HCT116 (cell line): Measurements from ENCODE around the gene CYP2A13.

Source experiments
- CEBPB ChIP-seq: IDR thresholded peaks from 2 replicates; pipeline ENCODE4 v1.6.1; 2012; ENCODE audit warnings: low read depth
- CTCF ChIP-seq, 3 experiments: fragments of 200-600 bp in 1 of 3; sonication (generic) in 1 of 3; IDR thresholded peaks in 2 of 3; conservative IDR thresholded peaks in 1 of 3; 2 replicates each; pipeline ENCODE4 v1.5.1; 2012 to 2017; ENCODE audit warnings: low read depth in 2 of 3, low read length in 2 of 3, antibody characterized with exemption in 1 of 3, borderline replicate concordance in 1 of 3, control low read depth in 1 of 3, mild to moderate bottlenecking in 1 of 3, mixed read lengths in 1 of 3, mixed run types in 1 of 3, moderate library complexity in 1 of 3; ENCODE audit not compliant: insufficient read depth in 1 of 3
- EGR1 ChIP-seq: IDR thresholded peaks from 2 replicates; pipeline ENCODE4 v1.6.1; 2012; ENCODE audit warnings: low read depth
- EZH2 ChIP-seq: fragments of 200-600 bp; sonication (generic); IDR thresholded peaks from 2 replicates; pipeline ENCODE4 v1.6.1; 2017; ENCODE audit warnings: antibody characterized with exemption, mixed run types
- EZH2phosphoT487 ChIP-seq: fragments of 200-600 bp; IDR thresholded peaks from 2 replicates; pipeline ENCODE4 v1.6.1; 2018; ENCODE audit warnings: antibody characterized with exemption, borderline replicate concordance
- FOSL1 ChIP-seq: IDR thresholded peaks from 2 replicates; pipeline ENCODE4 v1.6.1; 2012; ENCODE audit warnings: low read depth
- JUND ChIP-seq: IDR thresholded peaks from 2 replicates; pipeline ENCODE4 v1.6.1; 2012
- MAX ChIP-seq: IDR thresholded peaks from 2 replicates; pipeline ENCODE4 v1.6.1; 2012
- POLR2A ChIP-seq: IDR thresholded peaks from 2 replicates; pipeline ENCODE4 v1.7.0; 2011; ENCODE audit warnings: borderline replicate concordance; ENCODE audit not compliant: insufficient read depth, insufficient read length; ENCODE audit errors: extremely low read depth
- RAD21 ChIP-seq: IDR thresholded peaks from 2 replicates; pipeline ENCODE4 v1.6.1; 2012; ENCODE audit warnings: low read depth, mild to moderate bottlenecking
- REST ChIP-seq: IDR thresholded peaks from 2 replicates; pipeline ENCODE4 v1.6.1; 2012; ENCODE audit warnings: low read depth
- SP1 ChIP-seq: IDR thresholded peaks from 2 replicates; pipeline ENCODE4 v1.6.1; 2012; ENCODE audit warnings: low read depth
- TCF7L2 ChIP-seq: IDR thresholded peaks from 2 replicates; pipeline ENCODE4 v1.7.0; 2011; ENCODE audit warnings: borderline replicate concordance, inconsistent platforms; ENCODE audit not compliant: insufficient read depth, insufficient read length; ENCODE audit errors: extremely low read depth

DNA sequence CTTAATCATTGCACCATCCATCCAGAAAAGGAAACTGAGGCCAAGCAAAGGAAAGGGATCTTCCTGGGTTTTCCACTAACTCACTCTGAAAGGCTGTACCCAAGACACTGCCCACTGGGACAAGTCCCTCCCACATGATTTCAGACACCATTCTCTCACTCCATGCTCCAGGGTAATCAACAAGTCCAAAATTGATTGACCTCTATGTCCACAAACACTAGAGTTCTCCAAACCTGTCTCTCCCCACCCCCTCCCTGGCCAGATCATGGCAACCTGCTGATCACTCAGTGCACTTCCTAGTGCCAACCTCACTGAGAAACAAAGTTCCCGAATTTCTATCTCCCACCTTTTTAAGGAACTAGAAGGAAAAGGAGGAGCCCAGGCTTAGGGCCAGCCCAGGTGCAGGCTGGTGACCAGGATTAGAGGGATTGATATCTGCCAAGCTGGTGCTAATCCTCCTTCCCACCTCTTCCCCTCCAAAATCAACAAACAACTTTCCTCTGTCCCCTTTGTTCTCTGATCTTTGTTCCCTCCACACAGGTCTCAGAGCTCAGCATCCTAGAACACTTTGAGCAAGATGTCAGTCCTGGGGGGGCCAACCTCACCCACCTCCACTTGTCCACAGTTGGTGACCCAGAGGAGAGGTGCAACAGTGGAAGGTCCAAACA lies 2.4 kb upstream of the CYP2A13 start:
- TF ChIP-seq CTCF (IDR thresholded peaks at IDR 0.05 in 2 of 3, conservative IDR thresholded peaks at IDR 0.05 in 1 of 3; ENCODE audit: borderline replicate concordance in 1 of 3, insufficient read depth in 1 of 3, low read depth in 2 of 3, low read length in 2 of 3) = no peak
- no peak for TF ChIP-seq REST
- no peak for TF ChIP-seq POLR2A
- no peak for TF ChIP-seq EZH2
- TF ChIP-seq FOSL1 = no peak
- TF ChIP-seq TCF7L2 = no peak
- TF ChIP-seq MAX = no peak
- TF ChIP-seq JUND = no peak
- TF ChIP-seq SP1 = no peak
- TF ChIP-seq EZH2phosphoT487 = no peak
- TF ChIP-seq EGR1 = no peak
- no peak for TF ChIP-seq CEBPB
- TF ChIP-seq RAD21 = no peak
